Prostate gland (tissue), 2 donors: ENCODE measurements around the gene DROSHA.

Source experiments
- CTCF ChIP-seq, 4 experiments: fragments of 200-600 bp in 2 of 4; fragments of 450-650 bp in 2 of 4; sonication (generic) in 2 of 4; IDR thresholded peaks; 1 replicate in 3 of 4; 2 replicates in 1 of 4; pipeline ENCODE4 v1.5.1; 2016 to 2019; ENCODE audit warnings: antibody characterized with exemption in 4 of 4, mild to moderate bottlenecking in 2 of 4, moderate library complexity in 2 of 4
- POLR2A ChIP-seq: fragments of 450-650 bp; IDR thresholded peaks from one replicate; pipeline ENCODE4 v1.6.1; 2016; ENCODE audit warnings: antibody characterized with exemption, mild to moderate bottlenecking

GRCh38 chr5:31459594-31459993 lies 72.3 kb downstream of the DROSHA start:
- TF ChIP-seq POLR2A, result no peak
- TF ChIP-seq CTCF (IDR thresholded peaks at IDR 0.05), result no peak
